Osteocyte (in vitro differentiated cells): ENCODE measurements around the gene CTNNB1. TPM values are rescaled to one million over a fixed set of nuclear protein-coding genes. Genes with fewer than 3 reads are reported as not detected.

Experiments
- DNase-seq: peaks from one replicate; pipeline ENCODE4 v3.0.0; 2021; ENCODE audit warnings: mixed read lengths; ENCODE audit not compliant: unreplicated experiment; ENCODE audit errors: extremely low spot score
- H3K27ac Mint-ChIP-seq: one replicate; pipeline ENCODE4 v1.8.0; 2021; ENCODE audit warnings: mild to moderate bottlenecking, mixed read lengths; ENCODE audit not compliant: unreplicated experiment
- H3K27me3 Mint-ChIP-seq: one replicate; pipeline ENCODE4 v1.8.0; 2021; ENCODE audit warnings: mixed read lengths; ENCODE audit not compliant: unreplicated experiment
- H3K36me3 Mint-ChIP-seq: one replicate; pipeline ENCODE4 v1.8.0; 2021; ENCODE audit warnings: mixed read lengths; ENCODE audit not compliant: unreplicated experiment
- H3K4me1 Mint-ChIP-seq: one replicate; pipeline ENCODE4 v1.8.0; 2021; ENCODE audit warnings: mixed read lengths; ENCODE audit not compliant: unreplicated experiment
- H3K4me3 Mint-ChIP-seq: one replicate; pipeline ENCODE4 v1.8.0; 2021; ENCODE audit warnings: mild to moderate bottlenecking, moderate library complexity, mixed read lengths; ENCODE audit not compliant: unreplicated experiment
- H3K9me3 Mint-ChIP-seq: one replicate; pipeline ENCODE4 v1.8.0; 2021; ENCODE audit warnings: mixed read lengths; ENCODE audit not compliant: unreplicated experiment
- total RNA-seq: library from RNA; stranded (reverse); gene quantifications from 2 replicates; pipeline ENCODE4 v1.2.1, GENCODE V29; 2021
- TF ChIP-seq, protein P1 (sequence below): fragments of 200-600 bp; sonication (generic); IDR thresholded peaks from 2 replicates; pipeline ENCODE4 v1.5.0; 2021; ENCODE audit warnings: antibody characterized with exemption, mild to moderate bottlenecking, moderate library complexity

The CTNNB1 gene
- total RNA-seq, 1 donor from 2014 or later, result 339 TPM

DNA sequence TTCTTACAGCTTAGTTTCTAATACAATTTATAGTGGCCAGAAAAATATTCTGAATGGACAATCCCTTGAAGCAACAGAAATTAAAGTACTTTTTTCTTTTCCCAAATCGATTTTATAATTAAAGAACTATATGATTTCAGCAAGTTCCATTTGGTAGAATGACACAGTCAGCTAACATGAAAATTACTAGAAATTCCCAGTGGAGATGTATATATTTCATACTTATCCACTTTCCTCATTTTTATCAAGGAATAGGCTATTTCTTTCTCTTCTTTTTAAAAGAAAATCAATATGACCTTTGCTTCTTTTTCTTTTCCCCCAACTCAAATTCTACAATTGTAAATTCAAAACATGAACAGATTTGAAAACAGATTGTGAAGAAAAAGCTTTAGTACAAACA lies 6.4 kb upstream of the CTNNB1 start:
- no peak overlapping the region for H3K27ac Mint-ChIP-seq
- H3K4me1 Mint-ChIP-seq, result no peaks in the 10 kb centered on the region
- no peak for DNase-seq
- H3K4me3 Mint-ChIP-seq, result no peak overlapping the region
- peaks cover 62% of the 10 kb centered on the region for H3K27me3 Mint-ChIP-seq
- TF ChIP-seq, protein P1, sequence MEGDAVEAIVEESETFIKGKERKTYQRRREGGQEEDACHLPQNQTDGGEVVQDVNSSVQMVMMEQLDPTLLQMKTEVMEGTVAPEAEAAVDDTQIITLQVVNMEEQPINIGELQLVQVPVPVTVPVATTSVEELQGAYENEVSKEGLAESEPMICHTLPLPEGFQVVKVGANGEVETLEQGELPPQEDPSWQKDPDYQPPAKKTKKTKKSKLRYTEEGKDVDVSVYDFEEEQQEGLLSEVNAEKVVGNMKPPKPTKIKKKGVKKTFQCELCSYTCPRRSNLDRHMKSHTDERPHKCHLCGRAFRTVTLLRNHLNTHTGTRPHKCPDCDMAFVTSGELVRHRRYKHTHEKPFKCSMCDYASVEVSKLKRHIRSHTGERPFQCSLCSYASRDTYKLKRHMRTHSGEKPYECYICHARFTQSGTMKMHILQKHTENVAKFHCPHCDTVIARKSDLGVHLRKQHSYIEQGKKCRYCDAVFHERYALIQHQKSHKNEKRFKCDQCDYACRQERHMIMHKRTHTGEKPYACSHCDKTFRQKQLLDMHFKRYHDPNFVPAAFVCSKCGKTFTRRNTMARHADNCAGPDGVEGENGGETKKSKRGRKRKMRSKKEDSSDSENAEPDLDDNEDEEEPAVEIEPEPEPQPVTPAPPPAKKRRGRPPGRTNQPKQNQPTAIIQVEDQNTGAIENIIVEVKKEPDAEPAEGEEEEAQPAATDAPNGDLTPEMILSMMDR, result no peak
- H3K9me3 Mint-ChIP-seq, result no peaks in the 10 kb centered on the region
- H3K36me3 Mint-ChIP-seq, result no peaks in the 10 kb centered on the region

DNA sequence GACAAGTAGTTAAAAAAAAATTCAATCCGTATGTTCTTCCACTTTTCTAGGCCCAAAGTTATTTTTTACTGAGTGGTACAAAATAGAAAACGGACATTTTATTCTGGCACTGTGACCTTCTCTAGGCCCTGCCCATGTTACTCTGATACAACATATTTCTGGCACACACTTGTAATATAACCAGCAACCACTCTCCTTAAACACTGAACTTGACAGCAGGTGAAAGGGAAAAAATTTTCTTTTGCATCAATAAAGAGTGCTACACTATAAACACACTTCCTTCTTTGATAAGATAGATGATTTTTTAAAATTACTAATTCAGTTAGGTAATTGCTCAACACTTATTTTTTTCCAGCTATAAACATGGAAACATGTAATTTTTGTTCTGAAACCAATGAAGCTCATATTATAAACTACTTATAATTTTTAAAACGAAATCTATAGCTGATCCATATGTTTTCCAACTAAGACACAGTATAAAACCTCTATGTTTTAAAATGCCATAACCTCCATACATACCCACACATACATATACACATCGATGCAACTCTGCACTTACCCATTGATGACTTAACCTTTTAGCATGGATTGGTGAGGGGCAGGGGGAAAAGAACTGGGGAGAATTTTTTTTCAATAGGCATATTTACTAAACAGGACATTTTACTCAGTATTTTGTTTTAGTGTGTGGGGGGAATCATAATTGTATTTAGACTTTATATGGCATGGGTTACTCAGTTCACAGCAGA lies 5.3 kb upstream of the CTNNB1 start:
- Mint-ChIP-seq H3K27ac (no peak overlapping the region), H3K4me3 (no peak overlapping the region), H3K4me1 (peaks cover 1% of the 10 kb centered on the region), H3K27me3 (peaks cover 56% of the 10 kb centered on the region), H3K9me3 (no peaks in the 10 kb centered on the region), H3K36me3 (no peaks in the 10 kb centered on the region)
- TF ChIP-seq, protein P1, result no peak
- DNase-seq, result no peak

DNA sequence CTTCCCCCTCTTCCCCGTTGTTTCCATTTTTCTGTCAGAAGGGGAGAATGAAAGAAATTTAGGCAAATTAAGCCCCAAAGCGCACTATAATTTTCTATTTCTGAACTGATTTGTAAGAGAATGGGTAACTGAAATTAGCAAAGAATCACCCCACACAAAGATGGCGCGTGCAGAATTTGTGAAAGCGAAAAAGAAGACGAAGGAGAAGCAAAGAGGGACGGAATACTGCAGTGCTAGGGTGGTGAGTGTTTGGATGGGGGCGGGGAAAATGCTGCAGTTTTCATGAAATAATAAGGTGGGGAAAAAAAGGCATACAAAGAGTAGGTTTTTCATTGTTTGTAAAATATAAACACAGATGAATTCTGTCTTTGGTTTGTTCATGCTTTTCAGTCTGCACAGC lies 4.6 kb upstream of the CTNNB1 start:
- H3K4me1 Mint-ChIP-seq, result peaks cover 1% of the 10 kb centered on the region
- peaks cover 52% of the 10 kb centered on the region for H3K27me3 Mint-ChIP-seq
- no peak for DNase-seq
- no peak overlapping the region for H3K4me3 Mint-ChIP-seq
- no peak overlapping the region for H3K27ac Mint-ChIP-seq
- no peaks in the 10 kb centered on the region for H3K9me3 Mint-ChIP-seq
- TF ChIP-seq, protein P1, result no peak
- H3K36me3 Mint-ChIP-seq, result no peaks in the 10 kb centered on the region

DNA sequence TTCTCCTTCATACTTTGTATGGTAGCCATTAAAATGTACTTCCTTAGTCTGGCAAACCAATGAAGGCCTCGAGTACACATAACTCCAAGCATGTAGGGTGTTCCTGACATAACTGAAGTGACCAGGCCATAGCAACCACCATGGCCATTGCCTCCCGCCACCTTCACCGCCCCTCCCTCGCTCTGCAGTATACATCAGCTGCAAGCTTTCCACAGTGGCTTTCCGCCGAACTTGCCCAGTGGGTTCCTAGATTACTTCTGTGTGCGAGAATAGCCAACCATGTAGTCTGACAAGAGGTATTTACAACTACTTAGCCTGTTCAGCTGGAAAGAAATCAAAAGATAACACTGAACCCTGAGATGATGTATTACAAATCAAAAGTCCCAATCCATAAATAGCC lies 3.4 kb upstream of the CTNNB1 start:
- Mint-ChIP-seq H3K27me3 (peaks cover 39% of the 10 kb centered on the region), H3K4me3 (no peak overlapping the region), H3K9me3 (no peaks in the 10 kb centered on the region), H3K27ac (no peak overlapping the region), H3K4me1 (peaks cover 5% of the 10 kb centered on the region), H3K36me3 (no peaks in the 10 kb centered on the region)
- DNase-seq, result no peak
- TF ChIP-seq, protein P1, result no peak

DNA sequence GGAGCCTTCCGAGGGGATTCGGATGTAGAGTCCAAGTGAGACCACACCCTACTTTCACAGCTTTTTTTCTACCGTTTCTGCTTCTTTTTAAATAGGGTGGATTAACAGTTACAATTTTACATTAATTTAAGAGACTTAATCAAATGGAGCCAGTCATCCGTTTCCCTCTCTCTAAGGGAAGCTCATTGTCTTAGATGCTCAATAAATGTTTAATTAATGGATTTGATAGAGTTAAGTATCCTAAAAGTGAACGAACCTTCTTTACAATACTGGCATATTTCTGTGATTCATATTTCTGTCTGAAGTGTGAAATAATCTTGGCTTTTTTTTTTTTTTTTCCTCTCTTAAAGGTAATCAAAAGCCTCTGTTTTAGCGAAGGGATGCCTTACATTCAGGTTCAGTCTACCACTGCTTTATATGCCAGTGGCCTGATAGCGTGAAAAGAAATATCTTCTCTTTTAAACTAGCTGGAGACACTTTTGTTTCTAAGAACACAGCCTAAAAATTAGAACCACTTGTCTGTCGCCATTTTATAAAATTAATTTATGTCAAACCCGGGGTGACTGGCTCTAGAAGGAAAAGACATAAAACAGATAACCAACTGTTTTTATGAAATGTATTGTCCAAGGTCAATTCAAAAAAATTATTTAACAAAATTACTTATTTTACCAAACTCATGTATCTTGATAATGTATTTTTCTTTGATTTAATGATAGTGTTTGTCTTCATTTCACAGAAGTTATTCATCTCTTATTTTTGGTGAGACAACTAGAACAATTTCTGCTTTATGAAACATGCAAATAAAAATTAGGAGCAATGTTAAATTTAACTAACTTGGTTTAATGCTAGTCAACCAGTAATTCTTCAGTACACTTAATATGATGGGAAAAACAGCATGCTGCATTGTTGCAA lies 2.5 kb upstream of the CTNNB1 start:
- H3K36me3 Mint-ChIP-seq, result no peaks in the 10 kb centered on the region
- no peak overlapping the region for H3K27ac Mint-ChIP-seq
- H3K4me1 Mint-ChIP-seq, result peaks cover 13% of the 10 kb centered on the region
- no peak for DNase-seq
- H3K4me3 Mint-ChIP-seq, result no peak overlapping the region
- TF ChIP-seq, protein P1, result no peak
- no peaks in the 10 kb centered on the region for H3K9me3 Mint-ChIP-seq
- peaks cover 39% of the 10 kb centered on the region for H3K27me3 Mint-ChIP-seq
